HuH-7.5 (cell line): Measurements from ENCODE around the gene EPHA6.

ENCODE experiments used
- DNase-seq: peaks from one replicate; pipeline ENCODE4 v3.0.0; 2011; ENCODE audit warnings: low spot score

The EPHA6 gene

DNA sequence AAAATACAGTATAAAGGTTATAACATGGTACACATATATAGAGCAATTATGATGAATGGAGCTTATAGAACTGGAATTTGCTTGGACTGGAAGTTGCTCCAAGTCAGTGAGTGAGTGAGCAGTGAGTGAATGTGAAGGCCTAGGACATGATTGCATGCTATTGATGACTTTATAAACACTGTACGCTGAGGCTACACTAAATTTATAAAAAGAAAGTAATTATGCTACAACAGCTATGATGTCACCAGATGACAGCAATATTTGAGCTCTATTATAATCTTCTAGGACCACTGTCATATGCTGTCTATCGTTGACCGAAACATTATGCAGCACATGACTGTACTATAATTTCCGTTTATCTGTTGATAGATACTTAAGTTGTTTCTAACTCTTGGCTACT lies 463.3 kb downstream of the EPHA6 start:
- no peak for DNase-seq

DNA sequence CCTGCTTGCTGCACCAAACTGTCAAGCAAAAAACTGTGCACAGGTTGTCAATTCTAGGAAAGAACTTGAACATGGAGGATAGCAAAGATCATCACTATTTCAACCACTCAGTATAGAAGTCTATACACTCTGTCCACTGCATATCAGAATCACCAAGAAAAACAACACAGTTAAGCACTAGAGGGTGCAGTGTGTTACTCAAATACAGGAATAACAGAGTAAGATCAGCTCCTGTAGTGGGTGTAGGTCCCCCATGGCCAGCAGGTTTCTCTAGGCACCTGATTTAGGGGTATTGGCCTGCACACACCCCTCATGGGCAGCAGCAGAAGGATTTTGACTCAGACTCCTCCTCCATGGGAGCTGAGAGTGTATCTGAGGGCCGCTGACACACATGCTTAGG lies 464.1 kb downstream of the EPHA6 start:
- DNase-seq: no peak

DNA sequence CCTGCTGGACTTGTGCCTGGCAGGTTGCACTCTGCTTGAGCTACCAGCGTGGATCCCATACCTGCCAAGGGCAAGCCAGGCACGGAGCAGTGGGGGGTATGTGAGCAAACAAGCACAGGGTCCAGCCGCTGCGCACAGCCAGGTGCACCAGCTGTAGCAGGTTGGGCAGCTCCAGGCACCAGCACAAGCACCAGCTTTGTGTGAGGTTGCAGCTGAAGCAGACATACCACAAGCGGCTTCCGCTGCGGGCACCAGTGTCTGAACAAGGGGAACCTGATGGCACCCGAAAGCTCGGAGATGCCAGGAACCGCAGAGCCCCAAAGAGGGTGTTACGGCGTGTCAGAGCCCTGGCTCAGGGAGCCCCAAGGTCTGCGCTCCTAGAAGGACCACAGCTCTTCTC lies 477.5 kb downstream of the EPHA6 start:
- DNase-seq: no peak

DNA sequence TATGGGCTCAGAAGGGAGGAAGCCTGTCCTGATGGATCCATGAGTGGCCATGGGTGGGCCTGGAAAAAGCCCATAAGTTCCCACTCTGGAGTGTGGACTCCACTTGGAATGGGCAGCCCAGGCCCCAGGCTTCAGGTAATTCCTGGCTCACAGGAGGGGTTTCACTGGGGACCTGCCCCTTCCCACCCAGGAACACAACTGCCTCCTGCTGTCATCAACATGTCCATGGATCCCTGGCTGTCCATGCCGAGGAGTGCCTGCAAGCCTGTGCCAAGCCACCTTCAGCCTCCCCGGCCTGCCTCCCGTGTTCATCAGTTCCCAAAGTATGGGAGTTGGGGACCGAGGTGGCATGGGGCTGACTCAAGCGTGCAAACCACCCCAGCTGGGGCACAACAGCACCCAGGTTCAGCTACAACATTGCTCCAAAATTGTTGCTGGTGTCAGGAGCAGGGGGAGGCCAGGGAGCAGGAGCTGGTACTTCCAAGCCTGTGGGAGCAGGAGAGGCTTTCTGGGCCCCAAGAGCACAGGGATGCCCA lies 479.3 kb downstream of the EPHA6 start:
- no peak for DNase-seq

DNA sequence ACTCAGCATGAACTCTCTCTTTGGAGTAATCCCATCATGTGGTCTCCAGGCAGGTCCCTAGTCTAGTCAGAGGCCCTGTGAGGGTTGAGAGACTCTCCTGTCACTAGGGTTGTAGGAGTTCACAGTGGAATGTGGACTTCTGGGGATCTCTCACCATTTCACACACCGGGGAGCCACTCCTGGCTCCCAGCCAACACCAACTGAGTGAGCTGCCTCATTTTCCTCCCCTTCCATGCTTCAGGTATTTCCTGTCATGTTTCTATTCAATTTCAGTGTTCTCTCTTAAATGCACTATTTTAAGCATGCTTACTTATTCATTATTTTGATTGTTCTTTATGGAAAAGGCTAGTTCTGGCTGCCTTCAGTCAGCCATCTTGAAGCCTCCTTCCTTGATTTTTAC lies 482.6 kb downstream of the EPHA6 start:
- no peak for DNase-seq

DNA sequence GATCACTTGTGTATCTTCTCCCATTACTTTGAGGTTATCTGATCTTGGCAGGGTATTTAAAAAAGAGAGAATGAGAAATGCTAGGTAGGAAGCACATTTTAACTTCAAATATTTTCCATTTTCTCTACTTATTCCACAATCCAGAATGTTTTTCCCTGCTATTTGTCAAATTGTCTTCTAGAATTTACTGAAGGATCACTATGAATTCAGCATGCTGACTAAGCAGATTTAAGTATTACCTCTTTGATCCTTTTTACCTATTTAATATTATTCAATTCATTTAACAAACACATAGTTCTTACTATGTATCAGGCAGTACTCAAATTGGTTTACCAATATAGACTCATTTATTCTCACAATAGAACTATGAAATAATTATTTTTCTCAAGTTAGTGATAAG lies 486.7 kb downstream of the EPHA6 start:
- no peak for DNase-seq

DNA sequence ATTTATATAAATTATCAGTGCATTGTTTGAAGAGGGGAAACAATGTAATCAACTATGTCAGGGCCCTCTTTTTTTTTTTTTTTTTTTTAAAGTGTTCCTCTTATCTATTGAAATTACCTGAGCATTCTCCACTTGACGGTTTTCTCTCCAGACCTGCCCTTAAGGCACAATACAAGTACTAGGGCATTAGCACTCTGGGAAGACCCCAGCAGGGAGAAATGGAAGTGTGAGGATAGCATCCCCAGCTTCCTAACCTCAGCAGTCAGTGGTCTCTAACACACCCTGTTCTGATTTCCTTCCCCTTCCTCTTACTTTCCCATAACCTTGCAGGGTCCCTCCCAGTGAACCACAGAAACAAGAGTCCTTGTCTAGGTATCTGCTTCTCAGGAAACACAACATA lies 491.8 kb downstream of the EPHA6 start:
- no peak for DNase-seq

DNA sequence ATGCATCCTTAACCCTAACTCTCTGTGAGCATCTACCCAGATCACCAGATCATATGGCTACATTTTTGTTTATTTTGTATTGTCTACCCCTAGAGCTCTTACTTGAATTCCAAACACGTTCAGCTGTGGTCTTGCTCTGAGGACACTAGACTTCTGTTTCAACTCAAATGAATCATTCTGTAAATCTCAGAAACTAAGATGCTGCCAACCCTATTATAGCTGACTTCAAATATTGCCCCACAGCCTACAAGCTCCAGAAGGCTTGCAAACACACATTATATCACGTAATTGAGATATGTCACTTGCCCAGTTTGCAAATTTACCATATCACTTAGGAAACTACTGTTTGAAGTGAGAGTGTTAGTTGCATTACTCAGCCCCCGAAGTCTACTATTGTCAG lies 524.0 kb downstream of the EPHA6 start:
- DNase-seq: no peak

DNA sequence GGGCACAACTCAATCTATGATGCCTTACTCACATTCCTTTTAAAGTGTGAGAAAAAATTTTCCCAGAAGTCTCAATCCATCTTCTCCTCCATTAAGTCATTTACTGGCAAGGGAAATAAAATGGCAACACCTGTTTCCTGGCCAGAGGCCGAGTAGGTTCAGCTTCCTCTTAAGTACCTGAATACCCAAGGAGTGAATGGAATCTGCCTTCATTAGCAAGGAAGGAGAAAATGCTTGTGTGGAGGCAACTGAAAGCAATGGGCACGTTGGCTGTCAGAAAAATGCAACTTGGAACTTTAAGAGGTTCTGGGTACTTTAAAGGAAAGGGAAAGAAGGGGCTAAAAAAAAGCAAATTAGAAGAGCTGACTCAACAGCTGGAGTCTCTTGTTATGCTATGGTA lies 526.5 kb downstream of the EPHA6 start:
- no peak for DNase-seq

DNA sequence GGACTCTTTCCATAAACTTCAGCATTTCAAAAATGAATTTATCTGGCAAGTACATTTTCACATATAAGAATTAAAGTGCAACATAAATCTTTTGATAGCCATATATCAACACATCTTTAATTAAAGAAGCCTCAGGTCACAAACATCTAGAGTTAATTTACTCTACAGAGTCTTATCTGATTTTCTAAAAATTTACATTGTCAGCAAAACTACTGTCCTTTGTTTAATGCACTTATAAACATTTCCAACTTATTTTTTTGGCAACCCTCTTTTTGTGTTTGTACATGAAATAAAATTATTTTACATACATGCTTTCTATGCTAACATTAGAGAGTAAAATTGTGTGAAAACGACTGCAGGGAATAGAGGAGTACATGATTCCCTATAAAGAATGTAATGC lies 533.4 kb downstream of the EPHA6 start:
- DNase-seq: no peak

DNA sequence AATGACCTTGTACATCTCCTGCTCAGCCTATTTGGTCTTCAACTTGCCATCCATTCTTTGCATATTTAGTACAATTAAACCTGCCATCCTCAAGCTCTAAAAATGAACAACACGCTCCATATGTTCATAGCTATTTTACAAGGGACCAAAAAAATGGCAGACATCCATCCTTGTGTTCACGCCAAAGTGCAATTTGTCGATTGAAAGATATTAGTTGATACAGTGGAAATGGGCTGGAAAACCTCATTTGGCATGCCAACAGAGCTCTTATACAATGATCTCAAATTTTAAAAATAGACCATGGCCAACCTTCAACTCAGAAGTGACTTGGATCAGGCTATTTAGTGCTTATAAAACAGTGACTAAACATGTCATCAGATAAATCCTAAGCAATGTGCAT lies 536.6 kb downstream of the EPHA6 start:
- no peak for DNase-seq

DNA sequence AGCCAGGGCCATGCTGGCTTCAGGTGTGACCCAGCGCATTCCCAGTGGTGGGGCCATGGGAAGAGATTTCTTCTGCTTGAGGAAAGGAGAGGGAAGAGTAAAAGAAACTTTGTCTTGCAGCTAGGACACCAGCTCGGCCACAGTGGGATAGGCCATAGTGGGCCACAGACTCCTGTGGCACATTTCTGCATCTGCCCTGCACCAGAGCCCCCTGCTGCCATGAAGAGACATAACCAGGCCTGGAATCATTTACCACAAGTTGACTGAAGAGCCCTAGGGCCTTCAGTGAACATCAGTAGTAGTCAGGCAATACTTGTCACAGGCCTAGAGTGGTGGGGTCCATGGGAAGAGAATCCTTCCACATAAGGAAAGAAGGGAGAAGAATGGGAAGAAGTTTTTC lies 538.8 kb downstream of the EPHA6 start:
- DNase-seq: no peak

DNA sequence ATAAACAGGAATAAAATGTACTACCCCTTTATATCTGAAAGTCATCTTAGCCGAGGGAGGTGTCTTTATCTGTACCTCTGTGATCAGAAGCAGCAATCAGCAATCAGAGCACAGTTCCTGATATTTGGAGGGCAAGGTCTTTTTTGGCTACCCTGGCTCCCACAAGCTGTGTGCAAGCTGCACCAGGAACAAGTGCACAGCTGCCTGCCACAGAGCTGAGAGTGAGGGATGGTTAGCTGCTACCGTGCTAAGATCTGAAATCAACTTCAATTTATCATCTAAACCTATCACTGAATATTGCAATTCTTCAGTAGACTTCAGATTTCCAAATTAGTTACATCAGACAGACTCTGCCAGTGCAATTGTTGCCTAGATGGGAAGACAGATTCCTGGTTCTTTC lies 545.6 kb downstream of the EPHA6 start:
- no peak for DNase-seq

DNA sequence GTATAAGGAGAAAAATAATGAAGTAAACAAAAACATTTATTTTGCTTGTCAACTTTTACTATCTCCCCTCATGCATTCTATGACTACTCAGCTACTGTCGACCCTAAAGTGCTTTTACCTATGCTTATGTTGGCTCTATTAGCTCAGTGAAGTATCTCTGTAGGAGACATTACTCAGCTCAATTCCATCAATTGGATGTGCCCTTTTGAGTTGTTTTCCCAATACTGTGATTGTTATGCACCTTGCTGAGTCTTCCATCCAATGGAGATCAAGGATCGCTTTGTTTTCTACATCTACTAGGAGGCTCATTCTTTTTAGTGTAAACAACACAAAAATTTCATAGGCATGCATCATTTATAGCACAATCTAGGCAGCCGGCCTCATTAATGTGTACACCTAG lies 546.4 kb downstream of the EPHA6 start:
- DNase-seq: no peak

DNA sequence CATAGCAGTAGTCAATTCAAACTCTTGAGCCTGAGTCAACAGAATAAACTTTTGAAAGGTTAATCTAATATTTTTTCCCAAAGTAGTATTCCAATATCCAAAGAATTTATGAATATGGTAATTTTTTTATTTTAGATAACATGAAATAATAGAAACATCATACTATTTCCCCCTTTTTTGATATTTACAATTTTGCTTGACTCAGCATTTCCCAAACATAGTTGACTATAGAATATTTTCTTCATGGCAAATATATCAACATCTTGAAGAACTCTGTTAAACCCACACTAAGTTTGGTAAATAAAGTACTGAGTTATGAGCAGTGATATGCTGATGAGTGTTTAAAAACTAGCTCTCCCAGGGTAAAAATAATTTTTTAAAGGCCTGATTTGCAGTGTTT lies 570.2 kb downstream of the EPHA6 start:
- no peak for DNase-seq

DNA sequence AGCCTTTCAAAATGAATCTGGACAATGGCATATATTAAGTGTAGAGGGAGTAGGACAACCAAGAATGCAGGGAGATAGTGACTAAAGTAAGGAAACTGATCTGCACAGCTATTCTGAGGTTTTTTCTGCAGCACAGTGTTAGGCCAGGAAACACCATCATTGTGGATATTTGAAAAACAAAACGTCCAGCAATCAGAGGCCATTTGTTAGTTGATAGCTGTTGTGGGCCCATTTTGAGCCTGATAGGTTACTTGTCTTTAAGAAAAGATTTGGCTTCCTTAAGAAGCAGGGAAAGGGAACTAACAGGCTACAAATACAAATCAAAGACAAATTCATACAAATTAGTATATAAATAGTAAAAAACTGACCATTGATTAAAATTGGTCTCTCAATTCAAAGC lies 574.4 kb downstream of the EPHA6 start:
- no peak for DNase-seq

DNA sequence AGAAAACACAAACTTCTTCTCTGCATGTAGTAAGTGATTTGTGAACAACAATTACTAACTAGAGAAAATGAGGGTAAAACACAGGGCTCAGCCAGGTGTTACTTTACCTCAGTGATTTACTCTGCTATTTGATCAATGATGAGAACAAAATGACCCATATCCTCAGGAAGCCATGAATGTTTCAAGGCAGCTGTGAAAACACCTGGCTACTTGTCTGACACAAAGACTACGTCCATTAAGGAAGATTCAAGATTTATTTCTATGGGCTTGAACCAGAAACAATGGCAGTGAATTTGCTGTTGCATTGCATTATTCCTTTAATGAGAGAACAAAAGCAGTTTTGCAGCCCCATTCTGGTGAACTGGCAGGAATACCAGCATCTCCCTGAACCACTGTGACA lies 575.5 kb downstream of the EPHA6 start:
- DNase-seq: no peak

DNA sequence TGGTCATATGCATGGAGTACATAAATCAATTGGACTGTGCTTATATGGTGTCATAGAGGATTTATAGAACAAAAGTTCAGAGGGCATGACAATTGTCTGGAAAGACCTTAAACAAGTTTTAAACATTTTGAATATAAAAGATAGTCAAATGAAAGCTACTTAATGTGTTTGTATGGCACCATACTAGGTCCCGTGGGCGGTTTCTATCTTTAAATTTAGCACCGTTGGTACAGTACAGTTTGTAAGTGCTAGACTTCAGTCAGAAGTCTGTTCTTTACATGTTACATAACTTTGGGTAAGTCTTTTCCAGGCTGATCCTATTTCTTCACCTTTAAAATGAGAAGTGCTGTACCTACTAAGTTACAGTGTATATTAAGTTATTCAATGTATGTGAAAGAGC lies 576.8 kb downstream of the EPHA6 start:
- no peak for DNase-seq

DNA sequence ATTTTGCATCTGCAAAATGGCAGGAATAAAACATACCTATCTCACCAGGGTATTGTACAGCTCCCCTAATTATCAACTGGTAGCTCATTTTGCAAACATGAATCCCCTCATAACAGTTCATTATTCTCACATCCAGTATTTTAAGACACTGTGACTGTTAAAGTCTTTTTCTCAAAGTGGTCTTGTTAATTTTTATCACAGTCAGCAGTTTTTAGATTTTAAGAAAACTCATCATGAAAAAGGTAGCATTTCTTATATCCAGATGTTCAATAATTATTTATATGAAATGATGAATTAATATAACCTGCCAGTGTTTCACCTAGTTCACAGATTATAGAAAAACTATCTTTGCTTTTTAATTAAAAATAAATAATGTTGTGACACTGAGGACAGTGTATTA lies 595.2 kb downstream of the EPHA6 start:
- DNase-seq: no peak

DNA sequence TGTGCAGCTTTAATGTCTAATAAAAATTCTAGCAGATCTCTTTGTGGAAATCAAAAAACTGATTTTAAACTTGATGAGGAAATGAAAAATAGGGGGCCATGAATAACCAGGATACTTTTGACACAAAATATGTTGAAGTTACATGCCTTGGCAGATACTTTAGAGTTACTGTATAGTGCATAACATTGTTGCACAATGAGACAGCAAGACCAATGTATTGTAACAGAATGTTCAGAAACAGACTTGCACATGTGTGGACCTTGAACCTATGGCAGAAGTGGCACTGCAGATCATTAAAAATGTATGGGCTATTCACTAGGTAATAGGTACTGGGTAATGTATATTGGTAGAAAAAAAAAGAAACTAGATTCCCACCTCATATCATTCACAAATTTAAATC lies 607.2 kb downstream of the EPHA6 start:
- no peak for DNase-seq

DNA sequence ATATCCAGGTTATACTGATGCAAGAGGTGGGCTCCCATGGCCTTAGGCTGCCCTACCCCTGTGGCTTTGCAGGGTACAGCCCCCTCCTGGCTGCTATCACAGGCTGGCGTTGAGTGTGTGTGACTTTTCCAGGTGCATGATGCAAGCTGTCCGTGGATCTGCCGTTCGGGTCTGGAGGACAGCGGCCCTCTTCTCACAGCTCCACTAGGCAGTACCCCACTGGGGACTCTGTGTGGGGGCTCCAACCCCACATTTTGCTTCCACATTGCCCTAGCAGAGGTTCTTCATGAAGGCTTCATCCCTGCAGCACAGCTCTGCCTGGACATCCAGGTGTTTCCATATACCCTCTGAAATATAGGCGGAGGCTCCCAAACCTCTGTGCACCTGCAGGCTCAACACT lies 610.6 kb downstream of the EPHA6 start:
- no peak for DNase-seq

DNA sequence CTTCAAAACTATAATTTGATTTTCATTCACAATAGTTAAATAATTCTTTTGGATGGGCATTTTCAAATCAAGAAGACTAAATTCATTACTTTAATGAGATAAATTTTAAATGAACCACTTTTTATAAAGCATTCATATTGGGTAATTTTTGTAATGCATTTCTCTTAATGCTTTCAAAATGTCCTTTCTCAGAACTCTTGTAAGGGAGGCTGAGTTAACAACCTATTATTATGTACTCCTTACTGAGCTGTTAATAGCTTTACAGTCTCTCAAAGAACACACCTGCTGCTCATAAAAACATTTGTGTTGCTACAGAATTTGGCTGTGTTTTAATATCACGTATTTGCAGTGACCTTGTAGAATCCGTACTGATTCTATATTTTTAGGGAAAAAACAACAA lies 616.2 kb downstream of the EPHA6 start:
- no peak for DNase-seq

DNA sequence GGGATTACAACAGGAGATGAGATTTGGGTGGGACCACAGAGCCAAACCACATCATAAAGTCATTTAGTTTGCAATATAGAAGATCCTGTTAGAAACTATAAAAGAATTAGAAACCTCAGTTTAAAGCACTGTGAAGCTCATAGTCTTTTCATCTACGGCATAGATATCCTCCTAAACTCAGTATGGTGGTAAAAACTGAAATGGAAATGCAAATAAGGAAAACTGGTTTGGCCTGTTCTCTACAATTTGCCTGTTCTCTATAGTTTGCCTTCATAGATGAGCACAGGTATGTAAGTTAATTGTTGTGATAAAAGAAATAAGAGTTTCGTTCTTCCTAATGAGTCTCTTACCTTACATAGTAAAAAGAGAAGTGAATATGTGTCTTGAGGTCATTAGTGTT lies 618.5 kb downstream of the EPHA6 start:
- no peak for DNase-seq

DNA sequence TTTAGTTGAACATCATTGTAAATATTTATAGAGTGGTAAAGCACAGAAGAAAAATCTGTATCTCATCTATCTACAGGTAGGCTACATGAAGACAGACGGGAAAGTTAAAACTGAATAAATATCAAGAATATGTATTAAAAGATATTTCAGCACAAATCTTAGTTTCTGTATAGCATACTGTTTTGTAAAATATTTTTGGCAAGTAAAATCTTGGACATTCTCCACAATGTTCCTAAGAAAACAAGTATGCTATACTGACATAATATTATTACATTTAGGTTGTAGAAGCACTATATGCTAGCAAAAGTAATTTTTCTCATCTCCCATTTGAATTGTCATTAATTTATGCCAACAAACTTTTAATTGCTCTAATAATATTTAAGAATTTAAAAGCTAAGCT lies 623.7 kb downstream of the EPHA6 start:
- no peak for DNase-seq

DNA sequence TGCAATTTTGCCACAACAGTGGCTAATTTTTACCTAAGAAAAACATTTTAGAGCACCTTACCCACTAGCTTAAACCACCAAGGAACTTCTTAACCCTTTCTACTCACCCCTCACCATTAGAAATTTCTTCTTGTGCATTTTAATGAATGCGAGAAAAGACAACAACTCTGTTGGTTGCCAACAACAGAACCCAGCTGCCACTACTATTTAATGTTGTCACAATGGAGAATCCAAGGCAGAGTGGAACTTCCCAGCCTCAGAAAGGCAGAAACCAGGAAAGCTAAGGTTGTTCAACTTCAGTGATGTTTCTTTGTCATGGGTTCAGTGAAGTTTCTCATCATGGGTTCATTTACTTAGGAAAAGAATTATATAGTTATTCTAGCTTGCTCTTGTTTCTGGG lies 625.0 kb downstream of the EPHA6 start:
- no peak for DNase-seq
